GM18867 (cell line): Measurements from ENCODE around the gene PHF2.
"Not testable (repeated sequence)": the region's sequence is repeated elsewhere in the genome, so short reads cannot be mapped to it uniquely, and the experiment has no call there.

Experiments
- ATAC-seq: cut with Tn5 transposase; IDR thresholded peaks from one replicate; pipeline ENCODE4 v1.9.1; 2021; ENCODE audit warnings: mild to moderate bottlenecking, moderate library complexity; ENCODE audit not compliant: unreplicated experiment

Gene PHF2

DNA sequence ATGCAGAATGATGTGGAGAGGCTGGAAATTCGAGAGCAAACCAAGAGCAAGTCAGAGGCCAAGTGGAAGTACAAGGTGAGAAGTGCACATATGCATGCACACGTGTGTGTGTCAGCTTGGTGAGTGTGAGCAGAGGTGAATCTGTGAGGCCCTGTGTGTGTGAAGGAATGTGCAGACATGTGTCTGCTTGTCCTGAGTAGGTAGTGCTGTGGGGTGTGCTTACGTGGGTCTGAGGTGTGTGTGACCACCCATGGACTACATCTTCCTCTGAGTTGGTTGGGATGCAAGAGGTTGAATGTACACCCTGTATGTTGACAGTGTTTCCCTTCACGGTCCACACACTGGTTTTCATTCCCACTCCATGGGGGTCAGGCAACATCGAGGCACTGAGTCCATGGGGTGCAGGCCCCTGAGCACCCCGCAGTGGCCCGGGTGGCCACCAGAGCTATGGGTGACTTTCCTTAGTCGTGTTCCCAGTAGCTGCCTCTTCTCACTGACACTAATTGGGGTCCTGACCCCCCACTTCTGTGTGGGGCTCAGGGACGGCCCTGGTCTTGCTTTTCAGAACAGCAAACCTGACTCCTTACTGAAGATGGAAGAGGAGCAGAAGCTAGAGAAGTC is 86.7 kb downstream of the PHF2 start:
- no peak for ATAC-seq

DNA sequence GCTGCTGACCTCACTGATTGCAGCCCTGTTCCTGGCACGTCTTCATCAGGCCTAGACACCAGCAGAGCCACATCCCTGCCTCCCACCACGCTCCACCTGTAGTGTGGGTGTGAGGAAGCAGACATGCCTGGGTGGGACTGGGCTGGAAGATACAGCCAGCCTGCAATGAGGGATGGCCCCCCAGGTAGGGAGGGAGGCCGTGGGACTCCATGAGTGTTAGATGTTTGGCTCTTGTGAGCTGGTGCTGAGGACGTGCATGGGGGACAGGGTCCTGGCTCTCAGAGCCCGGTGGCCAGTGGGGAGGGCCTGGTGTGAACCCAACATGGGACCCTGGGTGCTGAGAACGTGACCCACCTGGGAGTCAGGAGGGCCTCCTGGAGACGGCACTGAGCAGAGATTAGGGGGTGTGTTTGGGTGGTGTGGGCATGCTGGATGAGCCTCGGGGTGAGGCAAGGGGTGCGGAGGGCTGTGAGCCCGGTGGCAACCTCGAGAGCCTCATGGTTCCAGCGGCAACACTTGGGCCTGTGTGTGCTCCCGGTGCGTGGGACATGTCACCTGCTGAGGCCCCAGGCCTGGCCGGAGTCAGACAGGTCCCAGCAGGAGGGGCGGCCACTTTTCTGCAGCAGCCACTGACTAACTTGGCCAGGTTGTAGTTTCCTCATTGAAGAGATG is 87.6 kb downstream of the PHF2 start:
- no peak for ATAC-seq

DNA sequence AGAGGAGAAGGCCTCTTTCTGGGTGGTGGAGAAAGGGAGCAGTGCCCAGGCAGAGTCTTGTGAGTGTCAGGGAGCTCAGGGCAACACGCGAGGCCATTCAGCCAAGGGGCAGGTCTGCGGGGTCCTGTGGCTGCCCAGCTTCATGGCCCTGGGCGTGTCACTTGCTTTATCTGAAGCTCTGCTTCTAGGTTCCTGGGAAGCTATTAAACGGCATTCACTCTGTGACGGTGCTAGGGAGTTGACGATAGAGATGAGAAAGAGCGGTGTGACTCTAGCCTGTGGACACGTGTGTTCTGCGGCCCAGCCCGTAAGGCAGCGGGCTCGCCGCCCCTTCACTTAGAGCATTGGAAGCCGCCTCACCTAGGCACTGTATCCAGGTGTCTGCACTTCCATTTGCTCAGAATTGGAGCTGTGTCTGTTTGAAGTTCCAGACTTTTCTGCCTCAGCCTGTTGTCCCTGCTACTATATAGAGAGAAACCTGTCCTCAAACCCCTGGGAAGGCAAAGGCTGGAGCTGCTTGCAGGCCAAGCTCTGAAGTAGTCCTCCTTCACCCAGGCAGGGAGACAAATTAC is 88.3 kb downstream of the PHF2 start:
- ATAC-seq, result no peak

DNA sequence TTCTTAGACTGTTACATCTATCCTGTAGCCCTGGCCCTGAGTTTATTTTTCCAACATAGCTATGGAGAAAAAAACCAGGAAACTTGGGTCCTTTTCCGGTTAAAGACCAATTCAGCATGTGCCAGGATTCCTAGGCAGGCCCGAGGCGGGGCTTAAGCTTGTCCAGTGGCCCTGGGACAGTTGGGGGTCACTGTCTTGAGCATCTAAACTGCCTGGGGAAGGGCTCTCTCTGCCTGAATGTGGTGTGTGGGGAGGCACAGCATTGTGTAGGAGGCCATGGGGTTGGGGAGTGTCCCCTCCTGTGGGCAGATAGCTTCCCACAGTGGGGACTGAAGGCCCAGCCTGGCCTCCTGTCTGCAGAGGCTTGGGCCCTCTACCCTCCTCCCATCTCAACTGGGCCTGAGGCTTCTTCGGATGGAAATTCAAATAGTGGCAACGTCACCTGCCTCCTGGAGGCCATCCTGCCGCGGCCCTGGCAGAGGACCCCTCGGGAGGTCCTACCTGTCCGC is 88.8 kb downstream of the PHF2 start:
- no peak for ATAC-seq

DNA sequence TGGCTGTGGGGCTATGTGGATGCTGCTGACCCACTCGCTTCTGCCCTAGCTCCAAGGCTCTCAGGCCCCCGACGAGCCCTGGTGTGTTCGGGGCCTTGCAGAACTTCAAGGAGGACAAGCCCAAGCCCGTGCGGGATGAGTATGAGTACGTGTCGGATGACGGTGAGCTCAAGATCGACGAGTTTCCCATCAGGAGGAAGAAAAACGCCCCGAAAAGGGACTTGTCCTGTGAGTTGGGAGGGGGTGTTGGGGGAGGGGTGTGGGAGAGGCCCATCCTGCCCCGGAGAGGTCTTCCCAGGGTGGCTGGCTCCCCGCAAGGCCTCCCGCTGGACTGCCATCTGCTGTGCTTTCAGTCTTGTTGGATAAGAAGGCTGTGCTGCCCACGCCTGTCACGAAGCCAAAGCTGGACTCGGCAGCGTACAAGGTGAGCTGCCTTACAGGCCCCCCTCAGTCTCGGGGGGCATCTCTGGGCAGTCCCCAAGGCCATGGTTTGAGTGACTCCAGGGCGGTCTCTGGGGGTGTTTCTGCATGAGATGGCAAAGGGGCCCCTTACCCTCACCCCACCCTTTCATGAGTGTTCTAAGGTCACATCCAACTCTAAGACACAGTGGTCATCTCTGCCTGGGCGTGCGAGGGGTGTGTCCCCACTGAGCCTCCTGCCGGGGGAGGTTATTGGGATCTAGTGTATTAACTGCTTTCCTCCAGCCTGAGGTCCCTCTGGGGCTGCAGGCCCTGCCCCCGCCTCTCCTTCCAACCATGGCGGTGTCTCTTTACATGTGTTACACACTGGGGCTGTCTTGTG is 89.5 kb downstream of the PHF2 start:
- no peak for ATAC-seq

DNA sequence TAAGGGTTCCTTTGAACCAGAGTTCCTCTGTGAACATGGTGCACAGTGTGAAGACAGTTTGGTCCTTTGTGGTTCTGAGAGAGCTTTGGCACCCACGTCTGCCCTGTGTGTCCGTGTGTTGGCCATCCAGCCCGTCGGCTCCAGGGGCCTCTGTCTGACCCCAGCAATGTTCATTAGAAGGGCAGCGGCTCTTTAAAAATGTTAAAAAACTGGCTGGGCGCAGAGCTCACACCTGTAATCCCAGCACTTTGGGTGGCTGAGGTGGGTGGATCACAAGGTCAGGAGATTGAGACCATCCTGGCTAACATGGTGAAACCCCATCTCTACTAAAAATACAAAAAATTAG is 90.0 kb downstream of the PHF2 start:
- ATAC-seq, result not testable (repeated sequence)

DNA sequence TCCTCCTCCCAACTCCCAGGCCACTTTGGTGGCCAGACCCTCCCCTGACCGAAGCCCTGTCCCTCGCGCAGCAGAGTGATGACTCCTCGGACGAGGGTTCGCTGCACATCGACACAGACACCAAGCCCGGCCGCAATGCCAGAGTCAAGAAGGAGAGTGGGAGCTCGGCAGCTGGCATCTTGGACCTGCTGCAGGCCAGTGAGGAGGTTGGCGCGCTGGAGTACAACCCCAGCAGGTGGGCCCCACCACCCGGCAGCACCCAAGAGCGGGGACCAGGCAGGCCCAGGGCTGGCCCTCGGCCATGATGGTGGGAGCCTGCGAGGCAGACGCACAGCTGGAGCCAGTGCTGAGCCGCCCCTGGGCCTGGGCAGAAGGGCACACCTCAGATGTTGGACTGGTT is 90.6 kb downstream of the PHF2 start:
- ATAC-seq, result no peak

DNA sequence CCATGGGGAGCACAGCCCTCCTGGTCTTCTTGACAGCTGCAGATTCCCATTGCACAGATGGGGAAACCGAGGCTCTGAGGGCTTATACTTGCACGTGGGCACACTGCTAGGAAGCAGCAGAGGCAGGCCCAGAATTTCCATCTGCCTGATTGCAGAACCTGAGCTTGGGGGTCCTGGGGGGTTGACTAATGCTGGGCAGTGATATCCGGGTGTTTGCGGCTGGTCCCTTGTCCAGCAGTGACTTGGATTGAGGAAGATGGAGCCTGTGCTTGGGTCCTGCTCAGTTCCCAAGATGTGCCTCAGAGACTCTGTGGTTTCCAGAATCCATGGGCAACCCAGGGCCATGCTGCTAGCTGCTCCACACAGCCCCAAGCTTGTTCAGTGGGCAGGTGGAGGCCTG is 91.2 kb downstream of the PHF2 start:
- no peak for ATAC-seq

DNA sequence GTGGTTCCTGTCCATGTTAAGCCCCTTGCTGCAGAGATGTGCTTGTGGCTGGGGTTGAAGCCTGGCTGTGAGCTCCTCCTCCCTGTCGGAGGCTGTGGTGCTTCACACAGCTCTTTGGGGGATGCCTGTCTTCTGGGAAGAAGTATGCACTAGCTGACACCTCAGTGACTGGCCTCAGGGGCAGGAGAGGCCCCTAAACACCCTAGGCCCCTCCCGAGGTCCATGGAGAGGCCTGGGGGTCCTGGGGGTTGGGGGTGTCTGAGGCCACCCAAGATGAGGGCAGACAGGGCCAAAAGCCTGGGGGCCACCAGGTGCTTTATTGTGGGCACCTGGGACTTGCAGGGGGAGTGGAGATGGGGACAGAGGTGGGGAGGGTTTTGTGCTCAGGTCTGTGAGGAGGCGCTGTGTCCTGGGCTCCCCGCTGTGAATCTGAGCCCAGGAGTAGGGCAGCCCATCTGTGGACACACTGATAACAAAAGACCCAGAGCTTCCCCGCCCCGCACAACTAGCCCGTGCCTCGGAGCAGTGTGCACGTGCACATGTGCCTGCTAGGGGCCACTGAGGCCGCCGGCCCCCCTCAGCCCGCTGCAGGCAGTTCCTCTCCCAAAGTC is 92.0 kb downstream of the PHF2 start:
- no peak for ATAC-seq

DNA sequence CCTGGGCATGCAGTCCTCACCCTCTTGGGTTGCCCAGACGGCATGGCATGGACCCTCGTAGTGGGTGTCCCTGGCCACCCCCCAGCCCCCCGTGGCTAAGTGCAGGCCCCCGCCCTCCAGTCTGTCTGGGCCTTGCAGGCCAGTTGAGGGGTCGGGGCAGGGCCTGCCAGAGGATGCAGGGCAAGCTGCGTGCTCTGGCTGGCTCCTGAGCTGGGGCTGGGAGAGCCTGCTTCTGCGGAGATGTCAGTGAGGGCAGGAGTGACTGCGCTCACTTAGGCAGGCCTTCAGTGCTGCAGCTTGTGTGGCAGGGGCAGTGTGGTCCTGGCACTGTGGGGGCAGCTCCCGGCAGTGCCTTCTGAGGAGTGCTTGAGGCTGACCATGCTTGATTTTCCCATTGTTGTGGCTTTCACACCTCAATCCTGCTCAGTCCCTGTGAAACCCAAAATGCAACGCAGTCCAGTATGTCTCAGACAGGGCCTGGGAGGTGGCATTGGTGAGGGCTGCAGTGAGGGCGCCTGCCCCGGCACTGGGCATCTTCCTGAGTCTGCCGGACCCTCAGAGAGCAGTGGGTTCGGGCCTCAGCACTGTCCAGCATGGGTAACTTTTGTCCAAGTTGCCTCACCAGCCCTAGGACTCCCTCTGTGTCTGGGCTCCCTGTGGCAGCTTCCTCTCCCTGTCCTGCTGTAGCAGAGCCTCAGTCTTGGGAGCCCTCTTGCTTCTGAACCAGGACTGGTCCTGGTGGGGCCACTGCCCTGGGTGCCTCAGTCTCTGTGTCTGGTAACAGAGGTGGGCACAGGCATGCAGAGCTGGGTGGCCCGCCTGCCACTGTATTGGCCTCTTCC is 93.0 kb downstream of the PHF2 start:
- no peak for ATAC-seq

DNA sequence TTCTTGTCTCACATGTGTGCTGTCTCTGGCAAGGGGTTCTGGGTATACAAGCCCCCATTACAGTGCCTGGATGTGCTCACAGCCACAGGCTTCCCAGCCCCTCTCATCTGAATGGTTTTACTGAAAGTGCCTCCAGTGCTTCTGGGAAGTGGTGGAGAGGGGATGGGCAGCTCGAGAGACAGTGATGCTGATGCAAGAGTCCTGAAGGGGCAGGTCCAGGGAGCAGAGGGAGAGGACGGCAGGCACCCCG is 93.5 kb downstream of the PHF2 start:
- ATAC-seq, result no peak

DNA sequence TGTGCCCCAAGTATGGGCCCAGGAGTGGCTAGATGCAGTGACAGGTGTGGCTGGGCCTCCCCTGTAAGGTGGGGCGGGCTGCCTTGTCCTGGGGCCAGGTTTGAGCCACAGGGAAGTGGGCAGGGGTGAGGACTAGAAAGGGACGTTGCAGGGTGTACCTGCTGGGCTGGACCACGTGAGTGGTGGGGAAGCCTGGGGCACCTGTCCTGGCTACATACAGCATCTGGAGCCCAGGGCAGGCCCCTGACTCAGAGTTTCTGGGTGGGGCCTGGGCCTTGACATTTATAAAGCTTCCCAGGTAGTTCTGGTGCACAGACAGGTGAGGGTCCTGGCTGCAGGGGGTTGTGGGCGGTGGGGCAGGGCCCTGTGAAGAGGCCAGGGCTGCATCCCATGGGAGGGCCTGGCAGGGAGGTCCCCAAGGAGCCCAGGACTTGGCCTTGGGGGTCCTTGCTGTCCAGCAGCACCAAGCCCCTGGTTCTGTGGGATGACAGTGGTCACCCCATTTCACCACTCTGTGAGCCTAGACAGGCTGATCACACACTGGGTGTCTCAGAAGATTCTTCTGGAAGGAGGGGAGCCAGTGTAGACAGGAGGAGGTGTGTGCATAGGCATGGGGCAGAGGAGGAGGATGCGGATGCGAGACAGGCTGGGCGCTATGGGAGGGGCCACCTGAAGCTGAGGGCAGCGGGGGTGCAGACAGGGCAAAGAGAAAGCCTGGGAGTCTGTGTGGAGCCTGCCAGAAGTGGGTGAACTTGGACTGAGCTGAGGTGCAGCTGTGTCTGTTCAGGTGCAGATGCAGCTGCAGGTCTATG is 94.0 kb downstream of the PHF2 start:
- ATAC-seq, result no peak

DNA sequence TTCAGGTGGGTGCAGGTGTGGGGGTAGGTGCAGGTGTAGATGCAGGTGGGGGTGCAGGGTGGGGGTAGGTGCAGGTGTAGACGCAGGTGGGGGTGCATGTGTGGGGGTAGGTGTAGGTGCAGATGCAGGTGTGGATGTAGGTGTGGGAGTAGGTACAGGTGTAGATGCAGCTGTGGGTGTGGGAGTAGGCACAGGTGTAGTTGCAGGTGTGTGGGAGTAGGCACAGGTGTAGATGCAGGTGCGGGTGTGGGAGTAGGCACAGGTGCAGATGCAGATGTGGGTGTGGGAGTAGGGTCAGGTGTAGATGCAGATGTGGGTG is 94.6 kb downstream of the PHF2 start:
- no peak for ATAC-seq

DNA sequence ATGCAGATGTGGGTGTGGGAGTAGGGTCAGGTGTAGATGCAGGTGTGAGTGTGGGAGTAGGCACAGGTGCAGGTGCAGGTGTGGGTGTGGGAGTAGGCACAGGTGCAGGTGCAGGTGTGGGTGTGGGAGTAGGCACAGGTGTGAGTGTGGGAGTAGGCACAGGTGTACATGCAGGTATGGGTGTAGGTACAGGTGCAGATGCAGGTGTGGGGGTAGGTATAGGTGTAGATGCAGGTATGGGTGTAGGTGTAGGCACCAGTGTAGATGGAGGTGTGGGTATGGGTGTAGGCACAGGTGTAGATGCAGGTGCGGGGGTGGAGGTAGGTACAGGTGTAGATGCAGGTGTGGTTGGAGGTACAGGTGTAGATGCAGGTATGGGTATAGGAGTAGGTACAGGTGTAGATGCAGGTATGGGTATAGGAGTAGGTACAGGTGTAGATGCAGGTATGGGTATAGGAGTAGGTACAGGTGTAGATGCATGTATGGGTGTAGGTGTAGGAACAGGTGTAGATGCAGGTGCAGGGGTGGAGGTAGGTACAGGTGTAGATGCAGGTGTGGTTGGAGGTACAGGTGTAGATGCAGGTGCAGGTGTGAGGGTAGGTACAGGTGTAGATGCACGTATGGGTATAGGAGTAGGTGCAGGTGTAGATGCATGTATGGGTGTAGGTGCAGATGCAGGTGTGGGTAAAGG is 96.1 kb downstream of the PHF2 start:
- not testable (repeated sequence) for ATAC-seq

DNA sequence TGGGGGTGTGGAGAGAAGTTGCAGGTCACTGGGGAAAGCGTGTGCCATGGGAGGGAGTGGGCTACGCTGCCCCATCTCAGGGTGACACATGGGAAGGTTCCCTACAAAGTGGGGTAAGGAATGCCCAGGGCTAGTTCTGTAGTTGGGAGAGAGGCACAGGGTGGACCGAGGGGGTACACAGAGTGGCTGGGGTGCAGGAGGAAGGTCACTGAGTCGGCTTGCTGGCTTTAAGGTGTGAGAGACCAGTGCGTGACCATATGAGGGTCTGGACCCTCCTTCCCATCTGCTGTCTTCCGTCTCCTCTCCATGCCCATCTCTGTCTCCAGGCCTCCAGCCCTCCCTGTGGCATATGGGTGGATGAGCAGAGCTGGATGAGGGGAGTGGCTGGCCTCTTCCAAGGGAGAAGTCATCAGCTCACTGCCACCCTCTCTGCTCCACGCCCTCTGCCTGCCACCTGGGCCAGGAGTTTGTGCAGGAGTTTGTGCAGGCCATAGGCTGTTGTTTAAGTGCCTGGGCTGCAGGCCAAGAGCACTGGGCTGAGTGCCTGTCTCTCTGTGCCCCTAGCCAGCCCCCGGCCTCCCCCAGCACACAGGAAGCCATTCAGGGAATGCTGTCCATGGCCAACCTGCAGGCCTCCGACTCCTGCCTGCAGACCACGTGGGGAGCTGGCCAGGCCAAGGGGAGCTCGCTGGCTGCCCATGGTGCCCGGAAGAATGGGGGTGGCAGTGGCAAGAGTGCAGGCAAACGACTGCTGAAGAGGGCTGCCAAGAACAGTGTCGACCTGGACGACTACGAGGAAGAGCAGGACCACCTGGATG is 96.8 kb downstream of the PHF2 start:
- ATAC-seq, result no peak

DNA sequence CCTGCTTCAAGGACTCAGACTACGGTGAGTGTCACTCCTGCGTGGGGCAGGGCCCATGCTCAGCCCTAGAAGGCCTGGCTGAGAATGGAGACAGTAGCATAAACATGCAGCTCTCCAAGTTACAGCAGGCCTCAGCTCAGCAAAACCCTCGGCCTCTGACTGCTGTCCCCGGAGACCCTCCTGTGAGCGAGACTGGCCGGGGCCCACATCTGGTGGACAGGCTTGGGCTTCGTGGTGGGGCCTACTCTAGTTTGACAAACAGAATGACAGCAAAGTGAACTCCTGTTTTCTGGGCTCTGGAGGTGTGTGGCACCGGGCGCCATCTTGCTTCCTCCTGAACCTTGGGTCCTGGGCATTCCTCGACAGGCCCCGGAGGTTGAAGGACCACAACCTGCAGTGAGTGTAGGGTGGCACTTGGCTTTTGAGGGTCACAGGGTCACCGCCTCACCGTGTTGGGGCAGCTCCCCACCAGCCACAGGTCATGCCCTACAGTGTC is 97.5 kb downstream of the PHF2 start:
- ATAC-seq, result no peak

DNA sequence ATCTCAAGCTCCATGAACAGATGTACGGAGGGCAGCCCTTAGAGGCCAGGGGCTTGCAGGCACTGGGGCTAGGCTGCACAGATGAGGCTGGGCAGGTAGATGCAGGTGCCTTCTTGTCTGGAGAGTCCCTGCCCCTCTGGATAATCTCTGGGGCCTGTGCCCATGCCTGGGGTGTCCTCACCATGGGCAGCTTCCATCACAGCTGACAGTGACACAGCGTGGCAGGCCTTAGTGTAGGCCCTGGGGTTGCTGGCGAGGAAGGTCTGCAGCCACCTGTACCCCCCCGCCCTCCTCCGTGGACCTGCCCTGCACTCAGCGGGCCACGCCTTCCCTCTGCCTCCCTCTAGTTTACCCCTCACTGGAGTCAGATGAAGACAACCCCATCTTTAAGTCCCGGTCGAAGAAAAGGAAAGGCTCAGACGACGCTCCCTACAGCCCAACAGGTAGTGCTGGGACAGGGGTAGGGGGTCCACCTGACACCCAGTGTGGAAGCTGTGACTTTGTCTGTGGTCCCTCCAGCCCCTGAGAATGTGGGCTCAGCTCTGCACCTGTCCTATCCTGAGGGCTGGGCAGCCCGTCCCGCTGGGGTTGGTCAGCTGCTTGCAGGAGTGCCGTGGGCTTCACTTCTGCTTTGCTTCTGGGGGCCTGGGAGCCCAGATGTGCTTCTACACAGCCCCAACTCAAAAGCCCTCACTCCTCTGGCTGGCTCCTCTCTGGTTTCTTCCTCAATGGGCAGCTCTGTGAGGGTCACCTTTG is 98.4 kb downstream of the PHF2 start:
- no peak for ATAC-seq
